Pulmonary artery endothelial cell (primary cell): ENCODE measurements around the gene PCLO. TPM values are rescaled to one million over a fixed set of nuclear protein-coding genes. Genes with fewer than 3 reads are reported as not detected.
"Not testable (repeated sequence)": the region's sequence is repeated elsewhere in the genome, so short reads cannot be mapped to it uniquely, and the experiment has no call there.

ENCODE experiments used
- DNase-seq: peaks from one replicate; pipeline ENCODE4 v3.0.0-alpha.2; 2011; ENCODE audit warnings: low read depth, low spot score
- total RNA-seq: library from RNA; depleted of rRNA; stranded (reverse); fragments of >200 nt; gene quantifications from 2 replicates; pipeline ENCODE4 v1.2.3, GENCODE V29; 2014

PCLO gene
- total RNA-seq, 1 donor from 2014 or later = under 0.01 TPM

GRCh38 chr7:82964150-82964882, 198.4 kb downstream of the PCLO start:
- DNase-seq = no peak

GRCh38 chr7:82961240-82961639, 201.4 kb downstream of the PCLO start:
- no peak for DNase-seq

GRCh38 chr7:82959528-82959927, 203.2 kb downstream of the PCLO start:
- no peak for DNase-seq

- no peak for DNase-seq
Measured at GRCh38 chr7:82957521-82957920, 205.2 kb downstream of the PCLO start.

GRCh38 chr7:82953324-82954027, 209.2 kb downstream of the PCLO start:
- no peak for DNase-seq

GRCh38 chr7:82950436-82950835, 212.2 kb downstream of the PCLO start:
- DNase-seq = no peak

- DNase-seq = no peak
Measured at GRCh38 chr7:82945480-82945879, 217.2 kb downstream of the PCLO start.

GRCh38 chr7:82945056-82945455, 217.6 kb downstream of the PCLO start:
- DNase-seq = no peak

- DNase-seq = no peak
Measured at GRCh38 chr7:82932516-82932915, 230.2 kb downstream of the PCLO start.

- no peak for DNase-seq
Measured at GRCh38 chr7:82926477-82926876, 236.2 kb downstream of the PCLO start.

GRCh38 chr7:82925331-82925730, 237.4 kb downstream of the PCLO start:
- DNase-seq = no peak

- no peak for DNase-seq
Measured at GRCh38 chr7:82906502-82906901, 256.2 kb downstream of the PCLO start.

- DNase-seq = no peak
Measured at GRCh38 chr7:82904871-82905270, 257.8 kb downstream of the PCLO start.

GRCh38 chr7:82901098-82901497, 261.6 kb downstream of the PCLO start:
- not testable (repeated sequence) for DNase-seq

GRCh38 chr7:82897500-82897899, 265.2 kb downstream of the PCLO start:
- DNase-seq = no peak

GRCh38 chr7:82894341-82894740, 268.3 kb downstream of the PCLO start:
- not testable (repeated sequence) for DNase-seq

GRCh38 chr7:82886324-82886723, 276.4 kb downstream of the PCLO start:
- DNase-seq = no peak

GRCh38 chr7:82865856-82866255, 296.8 kb downstream of the PCLO start:
- DNase-seq = no peak

- peak; percentile 47 for DNase-seq
Measured at GRCh38 chr7:82859106-82859850, 303.4 kb downstream of the PCLO start.

- no peak for DNase-seq
Measured at GRCh38 chr7:82851121-82851520, 311.6 kb downstream of the PCLO start.

GRCh38 chr7:82841828-82842227, 320.9 kb downstream of the PCLO start:
- no peak for DNase-seq

GRCh38 chr7:82840061-82840460, 322.6 kb downstream of the PCLO start:
- DNase-seq = no peak
